HG03159 (cell line): ENCODE measurements around the gene ERBB3.
"Not testable (repeated sequence)": the region's sequence is repeated elsewhere in the genome, so short reads cannot be mapped to it uniquely, and the experiment has no call there.

Experiments used
- ATAC-seq: cut with Tn5 transposase; IDR thresholded peaks from one replicate; pipeline ENCODE4 v1.9.1; 2021; ENCODE audit warnings: mild to moderate bottlenecking, moderate library complexity; ENCODE audit not compliant: unreplicated experiment

Gene ERBB3

GRCh38 chr12:56110571-56110970 is 30.6 kb downstream of the ERBB3 start:
- ATAC-seq: no peak

GRCh38 chr12:56114084-56114483 is 34.1 kb downstream of the ERBB3 start:
- ATAC-seq: no peak

GRCh38 chr12:56115329-56115728 is 35.4 kb downstream of the ERBB3 start:
- no peak for ATAC-seq

DNA sequence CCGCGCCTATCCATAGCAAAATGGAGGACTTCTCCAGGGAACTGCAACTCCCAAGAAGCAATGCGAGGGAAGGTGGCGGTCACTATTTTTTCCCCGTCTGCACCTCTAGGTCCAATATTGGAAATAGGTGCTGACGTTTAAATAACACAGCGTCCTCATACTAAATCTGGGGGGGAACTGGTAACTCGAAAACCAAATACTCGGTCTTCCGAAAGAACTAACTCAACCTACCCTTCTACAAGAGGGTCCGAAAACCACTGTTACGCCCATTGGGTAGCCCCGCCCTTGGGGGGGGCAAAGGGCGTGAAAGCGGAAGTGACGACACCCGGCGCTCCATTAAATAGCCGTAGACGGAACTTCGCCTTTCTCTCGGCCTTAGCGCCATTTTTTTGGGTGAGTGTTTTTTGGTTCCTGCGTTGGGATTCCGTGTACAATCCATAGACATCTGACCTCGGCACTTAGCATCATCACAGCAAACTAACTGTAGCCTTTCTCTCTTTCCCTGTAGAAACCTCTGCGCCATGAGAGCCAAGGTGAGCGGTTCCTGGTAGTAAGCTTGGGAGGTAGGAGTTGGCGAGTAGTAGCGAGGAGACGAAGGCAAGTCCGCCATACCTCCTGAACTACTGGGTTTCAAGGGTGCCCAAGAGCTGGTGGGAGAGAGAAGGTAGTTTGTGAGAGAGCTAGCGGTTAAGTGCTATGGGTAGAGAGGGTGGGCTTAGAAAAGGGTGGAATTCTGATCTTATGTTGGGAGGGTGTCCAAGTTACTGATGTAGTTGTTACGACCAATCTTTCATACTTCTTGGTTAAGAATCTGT is 36.5 kb downstream of the ERBB3 start, which contains the start of gene RPL41:
Gene RPL41, plus strand, starts transcription at position 367 of the 815 bp plus-strand sequence.
- ATAC-seq: peak; percentile 43

DNA sequence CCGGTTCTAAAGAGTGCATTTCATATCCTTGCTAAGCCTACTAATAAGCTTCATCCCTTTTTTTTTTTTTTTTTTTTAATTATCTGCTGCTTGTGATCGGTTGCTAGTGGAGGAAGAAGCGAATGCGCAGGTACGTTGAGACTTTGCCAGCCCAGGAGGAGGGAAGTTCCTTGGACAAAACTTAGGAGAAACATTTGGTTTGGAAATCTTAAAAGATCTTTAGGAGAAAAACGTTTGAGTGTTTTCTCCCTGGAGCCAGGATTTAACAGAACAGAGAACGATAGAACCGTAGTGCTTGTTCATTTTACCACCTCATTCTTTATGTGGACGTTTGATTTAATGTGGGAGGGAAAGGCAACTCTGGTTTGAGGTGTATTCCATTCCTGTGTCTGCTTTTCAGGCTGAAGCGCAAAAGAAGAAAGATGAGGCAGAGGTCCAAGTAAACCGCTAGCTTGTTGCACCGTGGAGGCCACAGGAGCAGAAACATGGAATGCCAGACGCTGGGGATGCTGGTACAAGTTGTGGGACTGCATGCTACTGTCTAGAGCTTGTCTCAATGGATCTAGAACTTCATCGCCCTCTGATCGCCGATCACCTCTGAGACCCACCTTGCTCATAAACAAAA is 37.2 kb downstream of the ERBB3 start:
- not testable (repeated sequence) for ATAC-seq

DNA sequence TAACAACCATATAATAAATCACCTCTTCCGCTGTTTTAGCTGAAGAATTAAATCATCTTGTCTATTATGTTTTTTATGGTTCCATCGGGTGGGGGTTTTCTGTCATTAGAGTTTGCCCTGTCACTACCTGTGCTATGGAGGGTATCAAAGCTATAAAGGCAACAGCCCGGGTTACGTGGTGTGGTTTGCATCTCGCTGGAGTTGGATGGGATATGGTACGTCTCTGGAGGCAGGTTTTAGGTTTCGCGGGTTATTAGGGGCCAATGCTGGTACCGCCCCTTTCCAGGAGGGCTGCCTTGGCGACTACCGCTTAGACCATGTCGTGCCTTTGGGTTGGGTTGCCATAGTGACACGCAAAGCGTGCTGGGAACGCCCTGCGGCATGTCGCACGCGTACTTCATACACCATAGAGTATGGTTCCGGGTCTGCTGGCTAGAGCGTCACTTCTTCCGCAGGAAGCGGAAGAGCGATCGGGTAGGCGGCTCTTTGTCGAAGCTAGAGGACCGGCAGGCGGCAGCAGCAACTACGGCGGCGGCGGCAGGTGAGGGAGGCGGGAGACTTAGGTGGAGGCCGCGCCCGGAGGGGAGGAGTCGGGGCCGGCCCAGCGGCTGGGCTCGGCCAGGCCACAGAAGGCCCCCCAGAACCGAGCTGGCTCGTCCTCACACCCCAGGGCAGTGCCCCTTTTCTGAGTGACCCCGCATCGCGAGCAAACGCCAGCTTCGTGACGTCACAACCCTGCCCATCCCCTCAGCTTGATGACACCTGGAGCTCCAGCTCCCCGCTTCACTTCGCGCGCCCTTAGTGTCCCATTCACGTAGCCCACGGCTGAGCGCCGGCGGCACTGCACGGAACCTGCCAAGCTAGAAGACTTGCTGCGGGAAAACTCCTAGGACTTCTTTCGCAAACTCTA is 38.1 kb downstream of the ERBB3 start, which contains the start of gene ZC3H10:
Gene ZC3H10, plus strand, starts transcription at position 489 of the 910 bp plus-strand sequence. CDS start 2,297 bp downstream, outside the sequence.
- peak; percentile 81 for ATAC-seq

DNA sequence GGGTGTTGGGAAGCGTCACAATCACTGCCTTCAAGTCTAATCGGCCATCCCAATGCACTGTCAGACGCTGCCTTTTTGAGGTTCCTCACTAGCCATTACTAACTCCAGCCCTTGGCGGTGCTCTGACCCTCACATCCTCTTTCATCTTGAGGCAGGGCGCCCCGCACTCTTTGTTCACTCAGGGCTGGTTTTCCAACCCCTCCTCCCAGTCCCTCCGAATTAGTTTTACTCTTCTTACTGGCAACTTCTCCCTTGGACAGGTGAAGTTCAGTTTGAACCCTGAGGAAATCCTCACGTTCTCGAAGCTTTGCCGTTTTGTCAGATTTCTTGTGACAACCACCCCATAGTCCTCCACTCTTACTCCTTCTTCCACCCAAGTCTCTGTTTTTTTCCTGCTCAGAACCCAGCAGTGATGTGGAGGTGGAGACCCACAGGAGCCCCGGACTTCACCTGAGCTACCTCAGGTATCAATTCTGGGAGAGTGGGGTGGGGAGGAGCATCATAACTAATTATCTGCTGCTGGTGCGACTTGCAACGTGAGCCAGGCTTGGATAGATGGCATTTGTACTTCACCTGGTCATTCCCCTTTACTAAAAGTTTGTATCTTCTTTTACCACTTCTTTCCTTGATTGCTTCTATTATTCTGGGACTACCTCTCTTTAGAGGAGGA is 38.9 kb downstream of the ERBB3 start:
- peak; percentile 13 for ATAC-seq

- no peak for ATAC-seq
Observed at GRCh38 chr12:56119361-56119796, 39.4 kb downstream of the ERBB3 start.

DNA sequence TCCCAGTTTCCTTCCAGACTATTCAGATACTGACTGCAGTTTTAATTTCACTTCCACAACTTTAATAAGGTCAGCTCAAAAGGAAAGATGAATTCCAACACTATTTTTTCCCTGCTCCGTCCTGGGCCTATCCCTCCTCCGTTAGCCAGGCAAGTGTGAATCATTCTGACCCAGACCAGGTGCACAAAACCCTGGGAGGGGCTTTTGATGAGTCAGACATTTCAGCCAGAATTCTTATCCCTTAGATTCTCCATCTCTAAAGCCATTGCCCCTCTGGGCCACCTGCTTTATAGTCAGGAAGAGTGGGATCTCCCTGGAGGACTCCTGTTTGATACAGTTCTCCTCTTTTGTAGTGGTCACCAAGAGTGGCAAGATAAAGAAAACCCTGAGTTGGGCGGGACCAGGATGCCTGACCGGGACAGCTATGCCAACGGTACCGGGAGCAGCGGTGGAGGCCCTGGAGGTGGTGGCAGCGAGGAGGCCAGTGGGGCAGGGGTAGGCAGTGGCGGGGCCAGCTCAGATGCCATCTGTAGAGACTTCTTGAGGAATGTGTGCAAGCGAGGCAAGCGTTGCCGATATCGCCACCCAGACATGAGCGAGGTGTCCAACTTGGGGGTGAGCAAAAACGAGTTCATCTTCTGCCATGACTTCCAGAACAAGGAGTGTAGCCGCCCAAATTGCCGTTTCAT is 40.3 kb downstream of the ERBB3 start:
- no peak for ATAC-seq

- no peak for ATAC-seq
Observed at GRCh38 chr12:56121204-56121870, 41.4 kb downstream of the ERBB3 start.

DNA sequence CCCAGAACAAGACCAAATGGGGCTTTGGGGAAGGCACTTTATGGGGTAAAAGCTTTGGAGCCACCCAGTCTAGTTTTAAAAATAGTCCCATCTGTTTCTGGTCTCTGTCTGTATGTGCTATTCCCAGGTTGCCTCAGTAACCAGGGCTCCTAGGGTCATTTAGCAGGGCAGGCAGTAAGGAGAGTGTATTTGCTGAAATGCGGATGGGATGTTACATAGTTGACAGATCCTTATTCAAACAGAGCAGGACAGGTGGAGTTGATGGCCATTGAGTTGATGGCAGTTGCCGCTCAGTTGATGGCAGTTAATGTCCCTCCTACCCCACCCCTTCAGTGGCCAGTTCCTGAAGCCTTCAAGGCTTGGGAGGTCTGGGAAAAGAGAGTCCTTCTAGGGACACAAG is 42.7 kb downstream of the ERBB3 start:
- ATAC-seq: no peak

- ATAC-seq: no peak
Observed at GRCh38 chr12:56124133-56124532, 44.2 kb downstream of the ERBB3 start.

- ATAC-seq: no peak
Observed at GRCh38 chr12:56126732-56127239, 46.8 kb downstream of the ERBB3 start.

GRCh38 chr12:56127485-56127887 is 47.5 kb downstream of the ERBB3 start:
- ATAC-seq: no peak

- ATAC-seq: peak; percentile 85
Observed at GRCh38 chr12:56127888-56128669, 48.1 kb downstream of the ERBB3 start, which contains the start of gene ESYT1. Gene ESYT1, plus strand, starts transcription at chr12:56128267. Its CDS starts 53 bp downstream, at chr12:56128320.

DNA sequence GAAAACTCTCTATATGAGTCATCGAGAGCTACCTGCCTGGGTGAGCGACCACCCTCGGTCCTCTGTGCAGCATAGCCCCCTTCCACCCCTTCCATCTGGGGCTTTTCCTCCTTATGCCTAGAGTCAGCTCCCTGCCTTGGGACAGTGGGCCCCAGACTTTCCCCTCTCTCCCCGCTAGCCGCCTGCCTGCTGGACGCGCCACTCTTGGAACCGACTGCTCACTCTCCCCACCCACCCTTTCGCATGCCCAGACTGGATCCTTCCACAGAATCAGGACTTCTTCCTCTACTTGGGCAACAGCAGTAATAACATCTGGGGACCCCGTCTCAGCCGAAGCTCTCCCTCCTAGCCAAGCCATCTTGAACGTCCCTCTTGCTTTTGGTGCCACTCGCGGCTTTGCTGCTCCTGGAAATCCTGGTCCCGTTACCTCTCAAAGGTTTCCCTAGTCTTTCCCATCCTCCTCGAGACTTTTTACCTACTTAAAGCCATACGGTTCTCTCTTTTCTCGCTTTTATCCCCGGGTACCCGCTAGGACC is 48.8 kb downstream of the ERBB3 start:
- no peak for ATAC-seq

DNA sequence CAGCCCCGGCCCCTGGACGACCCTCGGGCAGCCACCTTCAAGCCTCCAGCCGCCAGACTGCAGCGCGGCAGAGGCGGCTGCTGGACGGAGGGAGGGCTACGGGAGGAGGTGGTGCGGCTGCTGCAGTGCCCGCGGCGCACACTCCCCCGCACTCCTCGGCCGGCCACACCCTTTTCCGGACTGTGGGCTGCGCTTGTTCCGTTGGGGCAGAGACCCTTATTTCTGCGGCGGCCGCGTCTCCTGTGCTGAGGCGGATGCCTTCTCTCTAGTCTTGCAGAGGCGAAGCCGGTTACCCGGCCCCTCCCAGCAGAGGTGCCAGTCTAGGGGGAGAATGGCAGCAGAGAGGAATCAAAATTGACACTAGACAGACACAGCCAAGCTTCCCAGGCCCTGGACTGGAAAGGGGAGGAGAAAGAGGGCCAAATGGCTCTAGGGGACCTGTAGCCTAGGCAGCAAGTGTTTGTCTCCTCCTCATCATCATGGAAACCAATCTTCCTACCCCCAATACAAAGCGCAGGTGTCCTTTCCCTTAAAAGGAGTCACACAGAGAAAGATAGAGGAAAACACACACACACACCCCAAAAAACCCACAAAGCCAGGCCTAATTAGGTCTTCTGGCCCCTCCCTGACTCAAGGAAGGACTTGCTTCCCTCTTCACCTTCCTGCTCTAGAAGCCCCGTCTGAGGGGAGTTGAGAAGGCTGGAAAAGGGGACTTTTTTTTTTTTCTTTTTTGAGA is 49.4 kb downstream of the ERBB3 start:
- peak; percentile 19 for ATAC-seq
